ENCODE results near the gene RETN. TPM values are rescaled to one million over a fixed set of nuclear protein-coding genes. Genes with fewer than 3 reads are reported as not detected.

The RETN gene
- polyA plus RNA-seq, 1 donor from 2014 or later = not detected

- Mint-ChIP-seq H3K4me1 (peaks cover 24 to 30% (median 28%) of the 10 kb centered on the region in 3 donors), H3K27ac (no peak overlapping the region), H3K36me3 (no peaks in the 10 kb centered on the region), H3K9me3 (peaks cover 0 to 5% (median 0%) of the 10 kb centered on the region in 3 donors), H3K27me3 (peaks cover 1% of the 10 kb centered on the region), H3K4me3 (peak overlapping the region in 1 of 4 donors; percentile 89)
These were observed 46.8 kb downstream of the RETN start for GRCh38 chr19:7715671-7716070.

GRCh38 chr19:7716762-7717161 is 47.9 kb downstream of the RETN start:
- Mint-ChIP-seq H3K4me3 (no peak overlapping the region), H3K27ac (peak overlapping the region in 1 of 3 donors; percentile 68), H3K4me1 (peaks cover 23 to 29% (median 26%) of the 10 kb centered on the region in 3 donors), H3K36me3 (no peaks in the 10 kb centered on the region), H3K27me3 (peaks cover 3% of the 10 kb centered on the region), H3K9me3 (peaks cover 0 to 5% (median 0%) of the 10 kb centered on the region in 3 donors)

- Mint-ChIP-seq H3K4me3 (peak overlapping the region in 3 of 4 donors; percentile 66 to 83 (median 73)), H3K9me3 (peaks cover 0 to 5% (median 0%) of the 10 kb centered on the region in 3 donors), H3K27me3 (peaks cover 3% of the 10 kb centered on the region), H3K27ac (peak overlapping the region in 2 of 3 donors; percentile 71 to 94), H3K36me3 (no peaks in the 10 kb centered on the region), H3K4me1 (peaks cover 26 to 35% (median 34%) of the 10 kb centered on the region in 3 donors)
These were observed 49.8 kb downstream of the RETN start for GRCh38 chr19:7718668-7719067.

Other genes with a start within 250 kb of the RETN start
- 2.8 TPM for gene PEX11G, start 180.0 kb upstream of the RETN start, polyA plus RNA-seq
- gene ZNF358, start 152.9 kb upstream of the RETN start, polyA plus RNA-seq = 1.3 TPM
- 5.2 TPM for gene MCOLN1, start 146.4 kb upstream of the RETN start, polyA plus RNA-seq
- gene PNPLA6, start 133.3 kb upstream of the RETN start, polyA plus RNA-seq = 12.5 TPM
- gene CAMSAP3, start 73.2 kb upstream of the RETN start, polyA plus RNA-seq = 0.44 TPM
- 9.7 TPM for gene XAB2, start 39.5 kb upstream of the RETN start, polyA plus RNA-seq
- gene PET100, start 39.3 kb upstream of the RETN start, polyA plus RNA-seq = 232 TPM
- not detected for gene PCP2, start 35.3 kb upstream of the RETN start, polyA plus RNA-seq
- 70.2 TPM for gene STXBP2, start 31.9 kb upstream of the RETN start, polyA plus RNA-seq
- 0.73 TPM for gene MCEMP1, start 8.0 kb downstream of the RETN start, polyA plus RNA-seq
- gene TRAPPC5, start 11.8 kb downstream of the RETN start, polyA plus RNA-seq = 219 TPM
- gene FCER2, start 33.1 kb downstream of the RETN start, polyA plus RNA-seq = 197 TPM
- 0.43 TPM for gene CLEC4G, start 63.1 kb downstream of the RETN start, polyA plus RNA-seq
- gene CD209, start 78.5 kb downstream of the RETN start, polyA plus RNA-seq = not detected
- gene CLEC4M, start 94.2 kb downstream of the RETN start, polyA plus RNA-seq = not detected
- 3.2 TPM for gene EVI5L, start 161.2 kb downstream of the RETN start, polyA plus RNA-seq
- not detected for gene PRR36, start 205.3 kb downstream of the RETN start, polyA plus RNA-seq
- gene LRRC8E, start 219.5 kb downstream of the RETN start, polyA plus RNA-seq = not detected
- gene MAP2K7, start 234.8 kb downstream of the RETN start, polyA plus RNA-seq = 2.4 TPM
- not detected for gene TGFBR3L, start 245.8 kb downstream of the RETN start, polyA plus RNA-seq

Data from IgD-negative memory B cell (primary cell).